Stimulated activated naive B cell treated with anti-CD40 and anti-IgM and Interleukin-4, amounts not matched to agents 10 μg/mL and 1 μg/mL and 100 μg/mL, for 72 hours (primary cell): ENCODE measurements around the gene CALR.
A peak's percentile ranks its signal among the peaks of the same experiment; 100 is the strongest.
"Not testable (repeated sequence)": the region's sequence is repeated elsewhere in the genome, so short reads cannot be mapped to it uniquely, and the experiment has no call there.

Experiments
- ATAC-seq, 2 donors: fragments of 150-1000 bp; cut with Tn5 transposase; replicated peaks; 2 replicates each; pipeline ENCODE4 v1.10.0; 2021; ENCODE audit warnings: moderate library complexity in 1 of 2
- DNase-seq: peaks from one replicate; pipeline ENCODE4 v3.0.0; 2021
- H3K27ac Mint-ChIP-seq: one replicate; pipeline ENCODE4 v1.8.0; 2022; ENCODE audit warnings: mild to moderate bottlenecking, mixed read lengths
- H3K27me3 Mint-ChIP-seq, 2 donors: one replicate each; pipeline ENCODE4 v1.8.0; 2022; ENCODE audit warnings: mixed read lengths in 2 of 2
- H3K36me3 Mint-ChIP-seq, 2 donors: one replicate each; pipeline ENCODE4 v1.8.0; 2022; ENCODE audit warnings: mixed read lengths in 2 of 2, mild to moderate bottlenecking in 1 of 2
- H3K4me1 Mint-ChIP-seq, 2 donors: one replicate each; pipeline ENCODE4 v1.8.0; 2022; ENCODE audit warnings: mixed read lengths in 2 of 2, mild to moderate bottlenecking in 1 of 2
- H3K4me3 Mint-ChIP-seq, 2 donors: one replicate each; pipeline ENCODE4 v1.8.0; 2022; ENCODE audit warnings: mild to moderate bottlenecking in 2 of 2, mixed read lengths in 2 of 2, moderate library complexity in 1 of 2
- H3K9me3 Mint-ChIP-seq, 2 donors: one replicate each; pipeline ENCODE4 v1.8.0; 2022; ENCODE audit warnings: mixed read lengths in 2 of 2, mild to moderate bottlenecking in 1 of 2

The CALR gene

GRCh38 chr19:12937927-12938778 lies at the start of gene CALR:
CALR (plus strand) TSS chr19:12938609; CDS start chr19:12938680, 71 bp downstream.
- Mint-ChIP-seq H3K4me3 (peak within 1 kb of the TSS; percentile 98 to 99), H3K9me3 (no peaks in the 10 kb centered on the region), H3K27ac (peak within 1 kb of the TSS; percentile 98), H3K36me3 (peaks cover 43 to 53% of the 10 kb centered on the region in 2 donors), H3K4me1 (peaks cover 40 to 69% of the 10 kb centered on the region in 2 donors), H3K27me3 (no peaks in the 10 kb centered on the region)
- peak; percentile 99 for DNase-seq
- ATAC-seq, result peak; percentile 87 to 89

GRCh38 chr19:12890299-12890786 lies 48.1 kb upstream of the CALR start:
- not testable (repeated sequence) for ATAC-seq, H3K27me3 Mint-ChIP-seq, DNase-seq, H3K9me3 Mint-ChIP-seq
- peaks cover 19 to 29% of the 10 kb centered on the region in 2 donors for H3K4me1 Mint-ChIP-seq
- H3K4me3 Mint-ChIP-seq, result peak overlapping the region; percentile 94 to 97
- peaks cover 15 to 32% of the 10 kb centered on the region in 2 donors for H3K36me3 Mint-ChIP-seq
- peak overlapping the region; percentile 98 for H3K27ac Mint-ChIP-seq

- Mint-ChIP-seq H3K27me3 (no peaks in the 10 kb centered on the region), H3K9me3 (no peaks in the 10 kb centered on the region), H3K27ac (peak within 1 kb of the TSS; percentile 98), H3K4me3 (peak within 1 kb of the TSS; percentile 94 to 97), H3K4me1 (peaks cover 19 to 29% of the 10 kb centered on the region in 2 donors), H3K36me3 (peaks cover 18 to 34% of the 10 kb centered on the region in 2 donors)
- DNase-seq (peak; percentile 98), ATAC-seq (peak; percentile 95 to 97)
Observed at GRCh38 chr19:12890787-12891552, 47.4 kb upstream of the CALR start, which contains the start of gene GCDH. GCDH (plus strand) TSS chr19:12891160; CDS start chr19:12891305, 145 bp downstream.

GRCh38 chr19:12891553-12892021 lies 46.8 kb upstream of the CALR start:
- H3K27ac Mint-ChIP-seq, result peak overlapping the region; percentile 98
- H3K9me3 Mint-ChIP-seq, result no peaks in the 10 kb centered on the region
- DNase-seq (no peak), ATAC-seq (no peak)
- peak overlapping the region; percentile 94 to 97 for H3K4me3 Mint-ChIP-seq
- peaks cover 22 to 37% of the 10 kb centered on the region in 2 donors for H3K36me3 Mint-ChIP-seq
- no peaks in the 10 kb centered on the region for H3K27me3 Mint-ChIP-seq
- H3K4me1 Mint-ChIP-seq, result peaks cover 16 to 29% of the 10 kb centered on the region in 2 donors

- peaks cover 31 to 49% of the 10 kb centered on the region in 2 donors for H3K36me3 Mint-ChIP-seq
- DNase-seq, result no peak
- H3K9me3 Mint-ChIP-seq, result no peaks in the 10 kb centered on the region
- H3K4me3 Mint-ChIP-seq, result peak overlapping the region in 1 of 2 donors; percentile 25
- no peak overlapping the region for H3K27ac Mint-ChIP-seq
- H3K4me1 Mint-ChIP-seq, result peaks cover 15 to 29% of the 10 kb centered on the region in 2 donors
- no peaks in the 10 kb centered on the region for H3K27me3 Mint-ChIP-seq
- ATAC-seq, result no peak
Observed at GRCh38 chr19:12893582-12893981, 44.8 kb upstream of the CALR start.

GRCh38 chr19:12896460-12896859 lies 41.9 kb upstream of the CALR start:
- no peak for DNase-seq
- no peak overlapping the region for H3K27ac Mint-ChIP-seq
- peaks cover 37 to 62% of the 10 kb centered on the region in 2 donors for H3K36me3 Mint-ChIP-seq
- H3K4me3 Mint-ChIP-seq, result no peak overlapping the region
- ATAC-seq, result no peak
- H3K9me3 Mint-ChIP-seq, result no peaks in the 10 kb centered on the region
- H3K27me3 Mint-ChIP-seq, result no peaks in the 10 kb centered on the region
- H3K4me1 Mint-ChIP-seq, result peaks cover 6 to 20% of the 10 kb centered on the region in 2 donors

GRCh38 chr19:12899891-12900518 lies 38.4 kb upstream of the CALR start:
- Mint-ChIP-seq H3K27ac (no peak overlapping the region), H3K27me3 (no peaks in the 10 kb centered on the region), H3K4me1 (peaks cover 0 to 5% of the 10 kb centered on the region in 2 donors), H3K36me3 (peaks cover 29 to 38% of the 10 kb centered on the region in 2 donors), H3K4me3 (no peak overlapping the region), H3K9me3 (no peaks in the 10 kb centered on the region)
- DNase-seq, result no peak
- peak; percentile 56 to 81 for ATAC-seq

GRCh38 chr19:12907166-12907565 lies 31.2 kb upstream of the CALR start:
- Mint-ChIP-seq H3K27me3 (no peaks in the 10 kb centered on the region), H3K4me3 (no peak overlapping the region), H3K4me1 (no peaks in the 10 kb centered on the region), H3K36me3 (peaks cover 5 to 6% of the 10 kb centered on the region in 2 donors), H3K9me3 (no peaks in the 10 kb centered on the region), H3K27ac (no peak overlapping the region)
- DNase-seq, result no peak
- ATAC-seq, result no peak

GRCh38 chr19:12912571-12912970 lies 25.8 kb upstream of the CALR start:
- Mint-ChIP-seq H3K36me3 (peaks cover 0 to 1% of the 10 kb centered on the region in 2 donors), H3K27me3 (peaks cover 0 to 4% of the 10 kb centered on the region in 2 donors), H3K4me3 (no peak overlapping the region), H3K4me1 (peaks cover 10 to 19% of the 10 kb centered on the region in 2 donors), H3K9me3 (no peaks in the 10 kb centered on the region), H3K27ac (no peak overlapping the region)
- no peak for ATAC-seq
- DNase-seq, result no peak

- DNase-seq, result no peak
Observed at GRCh38 chr19:12913011-12913561, 25.3 kb upstream of the CALR start.

GRCh38 chr19:12913851-12914690 lies 24.3 kb upstream of the CALR start:
- Mint-ChIP-seq H3K36me3 (peaks cover 1 to 4% of the 10 kb centered on the region in 2 donors), H3K4me3 (no peak overlapping the region), H3K27me3 (peaks cover 2 to 4% of the 10 kb centered on the region in 2 donors), H3K27ac (peak overlapping the region; percentile 69), H3K9me3 (no peaks in the 10 kb centered on the region), H3K4me1 (peaks cover 16 to 29% of the 10 kb centered on the region in 2 donors)
- ATAC-seq (peak; percentile 50 to 56), DNase-seq (no peak)

More at GRCh38 chr19:12913011-12913561, 25.3 kb upstream of the CALR start:
- Mint-ChIP-seq H3K36me3 (peaks cover 0 to 1% of the 10 kb centered on the region in 2 donors), H3K4me3 (no peak overlapping the region), H3K27ac (no peak overlapping the region), H3K27me3 (peaks cover 0 to 4% of the 10 kb centered on the region in 2 donors), H3K9me3 (no peaks in the 10 kb centered on the region), H3K4me1 (peaks cover 10 to 19% of the 10 kb centered on the region in 2 donors)
- ATAC-seq, result peak in 1 of 2 donors; percentile 36

GRCh38 chr19:12915860-12916259 lies 22.5 kb upstream of the CALR start:
- not testable (repeated sequence) for H3K27me3 Mint-ChIP-seq, H3K9me3 Mint-ChIP-seq, ATAC-seq, H3K36me3 Mint-ChIP-seq, DNase-seq, H3K27ac Mint-ChIP-seq, H3K4me3 Mint-ChIP-seq
- peaks cover 21 to 38% of the 10 kb centered on the region in 2 donors for H3K4me1 Mint-ChIP-seq

- peaks cover 15 to 24% of the 10 kb centered on the region in 2 donors for H3K36me3 Mint-ChIP-seq
- DNase-seq, result no peak
- H3K9me3 Mint-ChIP-seq, result no peaks in the 10 kb centered on the region
- H3K27ac Mint-ChIP-seq, result peak overlapping the region; percentile 97
- peaks cover 1 to 4% of the 10 kb centered on the region in 2 donors for H3K27me3 Mint-ChIP-seq
- H3K4me1 Mint-ChIP-seq, result peaks cover 24 to 35% of the 10 kb centered on the region in 2 donors
- no peak for ATAC-seq
- peak overlapping the region; percentile 59 to 82 for H3K4me3 Mint-ChIP-seq
Observed at GRCh38 chr19:12918253-12918652, 20.2 kb upstream of the CALR start.
